ENCODE measurements around the gene PDE11A. TPM values are rescaled to one million over a fixed set of nuclear protein-coding genes. Genes with fewer than 3 reads are reported as not detected.
A peak's percentile ranks its signal among the peaks of the same experiment; 100 is the strongest.

The PDE11A gene
- total and polyA plus RNA-seq, 2 of the 13 experiments (the other 11 are each of a cell fraction or from before 2014, with no cell fraction given), result 1.2 to 1.7 TPM

DNA sequence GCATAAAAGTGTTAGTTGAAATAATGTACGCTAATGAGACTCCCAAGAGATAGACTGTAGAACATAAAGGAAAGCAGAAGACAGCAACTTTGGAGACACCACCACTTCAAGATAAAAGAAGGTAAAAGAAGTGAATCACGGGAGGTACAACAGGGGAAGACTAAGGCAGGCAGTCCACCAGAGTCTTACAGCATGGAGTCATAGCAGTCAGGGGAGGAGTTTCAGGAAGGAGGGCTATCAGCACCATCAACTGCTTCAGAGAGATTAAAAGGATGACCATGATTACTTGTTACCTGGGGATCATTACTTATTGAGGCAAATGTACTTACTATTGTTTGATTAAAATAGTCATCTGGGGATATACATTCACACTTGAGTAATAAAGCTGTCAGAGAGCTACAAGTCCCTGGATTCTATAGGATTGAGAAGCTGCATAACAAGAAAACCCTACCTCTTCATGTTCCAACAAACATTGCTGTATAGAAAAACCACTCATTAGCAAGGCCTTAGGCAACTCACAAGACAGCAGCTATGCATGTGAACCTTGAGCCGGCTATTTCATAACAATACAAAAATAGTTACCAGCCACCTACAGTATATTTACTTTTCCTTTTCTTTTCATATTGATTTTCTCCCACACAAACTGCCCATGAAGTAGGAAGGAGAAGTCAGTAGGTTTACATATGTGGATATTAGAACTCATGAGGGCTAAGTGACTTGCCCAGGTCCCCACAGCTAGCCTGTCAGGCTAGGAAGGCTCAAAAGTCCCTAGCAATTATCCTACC lies 101.7 kb downstream of the PDE11A start (continued):
- TF ChIP-seq ZNF552 (CRISPR knock-in tag; IDR thresholded peaks at IDR 0.05; ENCODE audit: borderline replicate concordance) (no peak), ZNF382 (CRISPR knock-in tag; IDR thresholded peaks at IDR 0.05; ENCODE audit: borderline replicate concordance) (no peak), ETV6 (CRISPR knock-in tag; conservative IDR thresholded peaks at IDR 0.05) (no peak), KDM3A (CRISPR knock-in tag; IDR thresholded peaks at IDR 0.05; ENCODE audit: low read depth) (no peak), ZFP62 (CRISPR knock-in tag; IDR thresholded peaks at IDR 0.05) (no peak), ZNF652 (CRISPR knock-in tag; IDR thresholded peaks at IDR 0.05; ENCODE audit: borderline replicate concordance, low read depth) (peak; percentile 39; the same call in 1 of the 2 replicates), SATB2 (CRISPR knock-in tag; IDR thresholded peaks at IDR 0.05) (no peak), PHB2 (IDR thresholded peaks at IDR 0.05; ENCODE audit: partially characterized antibody) (no peak), ZNF792 (CRISPR knock-in tag; IDR thresholded peaks at IDR 0.05) (0 out of 2 replicates have a peak, but pooled peaks have one; percentile 24), ZBTB38 (CRISPR knock-in tag; IDR thresholded peaks at IDR 0.05) (no peak), ARNT2 (CRISPR knock-in tag; IDR thresholded peaks at IDR 0.05; ENCODE audit: low read depth) (no peak), ZNF292 (CRISPR knock-in tag; IDR thresholded peaks at IDR 0.05; ENCODE audit: borderline replicate concordance, low read depth) (0 out of 2 replicates have a peak, but pooled peaks have one; percentile 19)
- TF ChIP-seq, protein P1, sequence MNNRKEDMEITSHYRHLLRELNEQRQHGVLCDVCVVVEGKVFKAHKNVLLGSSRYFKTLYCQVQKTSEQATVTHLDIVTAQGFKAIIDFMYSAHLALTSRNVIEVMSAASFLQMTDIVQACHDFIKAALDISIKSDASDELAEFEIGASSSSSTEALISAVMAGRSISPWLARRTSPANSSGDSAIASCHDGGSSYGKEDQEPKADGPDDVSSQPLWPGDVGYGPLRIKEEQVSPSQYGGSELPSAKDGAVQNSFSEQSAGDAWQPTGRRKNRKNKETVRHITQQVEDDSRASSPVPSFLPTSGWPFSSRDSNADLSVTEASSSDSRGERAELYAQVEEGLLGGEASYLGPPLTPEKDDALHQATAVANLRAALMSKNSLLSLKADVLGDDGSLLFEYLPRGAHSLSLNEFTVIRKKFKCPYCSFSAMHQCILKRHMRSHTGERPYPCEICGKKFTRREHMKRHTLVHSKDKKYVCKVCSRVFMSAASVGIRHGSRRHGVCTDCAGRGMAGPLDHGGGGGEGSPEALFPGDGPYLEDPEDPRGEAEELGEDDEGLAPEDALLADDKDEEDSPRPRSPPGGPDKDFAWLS (CRISPR knock-in tag; IDR thresholded peaks at IDR 0.05; ENCODE audit: borderline replicate concordance), result no peak
- TF ChIP-seq, protein P2, sequence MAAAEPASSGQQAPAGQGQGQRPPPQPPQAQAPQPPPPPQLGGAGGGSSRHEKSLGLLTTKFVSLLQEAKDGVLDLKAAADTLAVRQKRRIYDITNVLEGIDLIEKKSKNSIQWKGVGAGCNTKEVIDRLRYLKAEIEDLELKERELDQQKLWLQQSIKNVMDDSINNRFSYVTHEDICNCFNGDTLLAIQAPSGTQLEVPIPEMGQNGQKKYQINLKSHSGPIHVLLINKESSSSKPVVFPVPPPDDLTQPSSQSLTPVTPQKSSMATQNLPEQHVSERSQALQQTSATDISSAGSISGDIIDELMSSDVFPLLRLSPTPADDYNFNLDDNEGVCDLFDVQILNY (CRISPR knock-in tag; conservative IDR thresholded peaks at IDR 0.05), result no peak
- TF ChIP-seq, protein P3, sequence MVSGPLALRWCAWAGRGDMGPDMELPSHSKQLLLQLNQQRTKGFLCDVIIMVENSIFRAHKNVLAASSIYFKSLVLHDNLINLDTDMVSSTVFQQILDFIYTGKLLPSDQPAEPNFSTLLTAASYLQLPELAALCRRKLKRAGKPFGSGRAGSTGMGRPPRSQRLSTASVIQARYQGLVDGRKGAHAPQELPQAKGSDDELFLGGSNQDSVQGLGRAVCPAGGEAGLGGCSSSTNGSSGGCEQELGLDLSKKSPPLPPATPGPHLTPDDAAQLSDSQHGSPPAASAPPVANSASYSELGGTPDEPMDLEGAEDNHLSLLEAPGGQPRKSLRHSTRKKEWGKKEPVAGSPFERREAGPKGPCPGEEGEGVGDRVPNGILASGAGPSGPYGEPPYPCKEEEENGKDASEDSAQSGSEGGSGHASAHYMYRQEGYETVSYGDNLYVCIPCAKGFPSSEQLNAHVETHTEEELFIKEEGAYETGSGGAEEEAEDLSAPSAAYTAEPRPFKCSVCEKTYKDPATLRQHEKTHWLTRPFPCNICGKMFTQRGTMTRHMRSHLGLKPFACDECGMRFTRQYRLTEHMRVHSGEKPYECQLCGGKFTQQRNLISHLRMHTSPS (CRISPR knock-in tag; IDR thresholded peaks at IDR 0.05; ENCODE audit: low read depth), result no peak
- TF ChIP-seq, protein P4, sequence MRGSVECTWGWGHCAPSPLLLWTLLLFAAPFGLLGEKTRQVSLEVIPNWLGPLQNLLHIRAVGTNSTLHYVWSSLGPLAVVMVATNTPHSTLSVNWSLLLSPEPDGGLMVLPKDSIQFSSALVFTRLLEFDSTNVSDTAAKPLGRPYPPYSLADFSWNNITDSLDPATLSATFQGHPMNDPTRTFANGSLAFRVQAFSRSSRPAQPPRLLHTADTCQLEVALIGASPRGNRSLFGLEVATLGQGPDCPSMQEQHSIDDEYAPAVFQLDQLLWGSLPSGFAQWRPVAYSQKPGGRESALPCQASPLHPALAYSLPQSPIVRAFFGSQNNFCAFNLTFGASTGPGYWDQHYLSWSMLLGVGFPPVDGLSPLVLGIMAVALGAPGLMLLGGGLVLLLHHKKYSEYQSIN (CRISPR knock-in tag; IDR thresholded peaks at IDR 0.05; ENCODE audit: borderline replicate concordance), result no peak
- TF ChIP-seq, protein P5, sequence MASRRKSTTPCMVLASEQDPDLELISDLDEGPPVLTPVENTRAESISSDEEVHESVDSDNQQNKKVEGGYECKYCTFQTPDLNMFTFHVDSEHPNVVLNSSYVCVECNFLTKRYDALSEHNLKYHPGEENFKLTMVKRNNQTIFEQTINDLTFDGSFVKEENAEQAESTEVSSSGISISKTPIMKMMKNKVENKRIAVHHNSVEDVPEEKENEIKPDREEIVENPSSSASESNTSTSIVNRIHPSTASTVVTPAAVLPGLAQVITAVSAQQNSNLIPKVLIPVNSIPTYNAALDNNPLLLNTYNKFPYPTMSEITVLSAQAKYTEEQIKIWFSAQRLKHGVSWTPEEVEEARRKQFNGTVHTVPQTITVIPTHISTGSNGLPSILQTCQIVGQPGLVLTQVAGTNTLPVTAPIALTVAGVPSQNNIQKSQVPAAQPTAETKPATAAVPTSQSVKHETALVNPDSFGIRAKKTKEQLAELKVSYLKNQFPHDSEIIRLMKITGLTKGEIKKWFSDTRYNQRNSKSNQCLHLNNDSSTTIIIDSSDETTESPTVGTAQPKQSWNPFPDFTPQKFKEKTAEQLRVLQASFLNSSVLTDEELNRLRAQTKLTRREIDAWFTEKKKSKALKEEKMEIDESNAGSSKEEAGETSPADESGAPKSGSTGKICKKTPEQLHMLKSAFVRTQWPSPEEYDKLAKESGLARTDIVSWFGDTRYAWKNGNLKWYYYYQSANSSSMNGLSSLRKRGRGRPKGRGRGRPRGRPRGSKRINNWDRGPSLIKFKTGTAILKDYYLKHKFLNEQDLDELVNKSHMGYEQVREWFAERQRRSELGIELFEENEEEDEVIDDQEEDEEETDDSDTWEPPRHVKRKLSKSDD (CRISPR knock-in tag; IDR thresholded peaks at IDR 0.05; ENCODE audit: low read depth), result no peak
